GM12801 (cell line): ENCODE results near the gene RASGEF1C.

Experiments
- TF ChIP-seq, protein P1 (sequence below): IDR thresholded peaks from one replicate; pipeline ENCODE4 v1.5.1; 2011; ENCODE audit warnings: control low read depth; ENCODE audit not compliant: insufficient read length; ENCODE audit errors: extremely low read depth

Gene RASGEF1C

GRCh38 chr5:180154821-180155364, 54.1 kb downstream of the RASGEF1C start:
- TF ChIP-seq, protein P1, sequence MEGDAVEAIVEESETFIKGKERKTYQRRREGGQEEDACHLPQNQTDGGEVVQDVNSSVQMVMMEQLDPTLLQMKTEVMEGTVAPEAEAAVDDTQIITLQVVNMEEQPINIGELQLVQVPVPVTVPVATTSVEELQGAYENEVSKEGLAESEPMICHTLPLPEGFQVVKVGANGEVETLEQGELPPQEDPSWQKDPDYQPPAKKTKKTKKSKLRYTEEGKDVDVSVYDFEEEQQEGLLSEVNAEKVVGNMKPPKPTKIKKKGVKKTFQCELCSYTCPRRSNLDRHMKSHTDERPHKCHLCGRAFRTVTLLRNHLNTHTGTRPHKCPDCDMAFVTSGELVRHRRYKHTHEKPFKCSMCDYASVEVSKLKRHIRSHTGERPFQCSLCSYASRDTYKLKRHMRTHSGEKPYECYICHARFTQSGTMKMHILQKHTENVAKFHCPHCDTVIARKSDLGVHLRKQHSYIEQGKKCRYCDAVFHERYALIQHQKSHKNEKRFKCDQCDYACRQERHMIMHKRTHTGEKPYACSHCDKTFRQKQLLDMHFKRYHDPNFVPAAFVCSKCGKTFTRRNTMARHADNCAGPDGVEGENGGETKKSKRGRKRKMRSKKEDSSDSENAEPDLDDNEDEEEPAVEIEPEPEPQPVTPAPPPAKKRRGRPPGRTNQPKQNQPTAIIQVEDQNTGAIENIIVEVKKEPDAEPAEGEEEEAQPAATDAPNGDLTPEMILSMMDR, result no peak

GRCh38 chr5:180153991-180154390, 55.0 kb downstream of the RASGEF1C start:
- TF ChIP-seq, protein P1, result no peak

GRCh38 chr5:180153099-180153498, 55.9 kb downstream of the RASGEF1C start:
- TF ChIP-seq, protein P1, result no peak

- TF ChIP-seq, protein P1, result no peak
These were observed 65.2 kb downstream of the RASGEF1C start for GRCh38 chr5:180143656-180144364.

DNA sequence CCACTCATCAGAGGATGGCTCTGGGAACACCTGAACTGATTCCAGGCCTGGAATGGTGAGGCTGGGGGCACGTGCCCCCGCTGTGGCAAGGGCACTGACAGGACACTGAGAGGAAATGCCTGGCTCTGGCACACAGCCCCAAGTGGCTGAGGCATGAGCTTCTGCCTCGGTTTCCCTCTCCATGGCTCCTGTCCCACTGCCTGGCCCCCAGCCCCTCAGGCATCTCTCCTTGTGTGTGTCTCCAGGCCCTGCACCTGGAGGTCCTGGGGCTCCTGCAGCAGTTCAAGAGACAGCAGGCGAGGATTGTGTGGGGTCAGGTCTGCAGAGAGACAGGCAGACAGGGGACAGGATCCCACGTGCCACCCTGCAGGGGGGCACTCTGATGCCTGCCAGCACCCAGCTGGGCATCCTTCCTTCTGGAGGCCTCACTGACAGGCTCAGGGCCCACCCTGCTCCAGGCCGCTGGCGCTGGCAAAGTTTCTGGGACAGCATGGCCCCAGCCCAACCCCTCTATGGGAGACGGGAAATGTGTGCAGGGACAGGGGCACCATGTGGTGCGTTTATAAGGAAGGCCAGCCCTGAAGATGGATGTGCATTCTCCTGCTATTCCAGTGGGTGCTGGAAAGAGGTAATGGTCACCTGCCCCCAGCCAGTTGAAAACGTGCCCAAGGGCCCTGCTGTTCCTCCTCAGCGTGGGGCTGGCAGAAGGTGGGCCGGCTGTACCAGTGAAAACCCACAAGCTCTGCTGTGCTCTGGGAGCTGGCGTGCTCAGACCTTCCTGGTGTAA, 66.0 kb downstream of the RASGEF1C start:
- TF ChIP-seq, protein P1, result no peak

DNA sequence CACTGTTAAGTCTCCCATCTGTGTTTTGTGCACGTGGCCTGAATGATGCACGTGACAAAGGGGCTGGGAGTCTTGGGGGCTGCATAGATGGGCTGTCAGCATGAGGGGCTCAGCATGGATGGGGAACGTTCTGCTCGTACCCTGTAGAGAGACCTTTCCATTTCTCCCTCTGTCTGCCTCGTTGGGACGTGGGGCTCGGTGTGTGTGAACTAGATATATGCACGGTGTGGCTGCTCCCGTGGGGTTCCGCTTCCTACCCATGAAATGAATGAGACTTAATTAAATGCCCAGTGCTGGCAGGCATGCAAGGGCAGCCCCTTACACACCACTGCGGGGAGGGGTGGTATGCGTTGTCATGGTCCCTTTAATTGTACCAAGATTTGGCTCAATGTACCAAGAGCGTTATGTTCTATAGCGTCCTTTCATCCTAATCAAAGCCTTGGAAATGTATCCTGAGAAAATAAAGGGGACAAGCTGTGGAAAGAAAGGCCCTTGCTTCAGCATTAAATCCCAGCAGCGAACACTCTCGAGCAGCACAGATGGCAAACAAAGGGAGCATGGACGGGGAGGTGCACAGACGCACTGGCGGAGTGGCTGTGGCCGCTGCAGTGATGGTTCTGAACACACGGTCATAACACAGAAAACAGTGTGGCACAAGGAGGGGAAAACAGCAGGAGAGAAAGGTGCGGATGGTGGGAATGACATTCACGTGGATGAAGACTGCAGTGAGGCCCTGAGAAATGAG, 66.8 kb downstream of the RASGEF1C start:
- TF ChIP-seq, protein P1, result no peak
